DND-41 (cell line): ENCODE results near the gene UPF3A.

Experiments used
- ATAC-seq: fragments of 200-7000 bp; cut with Tn5 transposase; 3 replicates; pipeline ENCODE4 v1.9.1; 2021; ENCODE audit warnings: low read depth; ENCODE audit not compliant: insufficient read depth
- DNase-seq: peaks from one replicate; pipeline ENCODE4 v3.0.0-alpha.2; 2020
- H2AFZ ChIP-seq: 2 replicates; pipeline ENCODE4 v1.6.0; 2012; ENCODE audit warnings: low read depth, low read length
- H3K27ac ChIP-seq: 2 replicates; pipeline ENCODE4 v1.5.1; 2012; ENCODE audit warnings: low read length, inconsistent platforms
- H3K27me3 ChIP-seq: fragments of 200-600 bp; sonication (generic); 2 replicates; pipeline ENCODE4 v1.6.0; 2012; ENCODE audit warnings: low read length, mild to moderate bottlenecking, inconsistent platforms; ENCODE audit not compliant: insufficient read depth, poor library complexity
- H3K36me3 ChIP-seq: 2 replicates; pipeline ENCODE4 v1.5.1; 2012; ENCODE audit warnings: low read length, inconsistent platforms; ENCODE audit not compliant: insufficient read depth
- H3K4me1 ChIP-seq: 2 replicates; pipeline ENCODE4 v1.5.1; 2012; ENCODE audit warnings: mild to moderate bottlenecking, low read length; ENCODE audit not compliant: insufficient read depth
- H3K4me2 ChIP-seq: 2 replicates; pipeline ENCODE4 v1.6.0; 2012; ENCODE audit warnings: mild to moderate bottlenecking, moderate library complexity, low read length, inconsistent platforms; ENCODE audit not compliant: insufficient read depth
- H3K4me3 ChIP-seq, 2 experiments: fragments of 200-600 bp in 1 of 2; shearing (Covaris generic) in 1 of 2; 2 replicates each; pipeline ENCODE4 v1.5.1; 2012 to 2016; ENCODE audit warnings: inconsistent platforms in 2 of 2, low read length in 2 of 2, mild to moderate bottlenecking in 2 of 2, low read depth in 1 of 2, moderate library complexity in 1 of 2
- H3K79me2 ChIP-seq: 2 replicates; pipeline ENCODE4 v1.6.0; 2012; ENCODE audit warnings: low read length, inconsistent platforms; ENCODE audit not compliant: insufficient read depth
- H3K9ac ChIP-seq: 2 replicates; pipeline ENCODE4 v1.6.0; 2012; ENCODE audit warnings: low read depth, mild to moderate bottlenecking, inconsistent platforms, low read length, moderate library complexity
- H3K9me3 ChIP-seq: 2 replicates; pipeline ENCODE4 v1.5.1; 2012; ENCODE audit warnings: low read length, moderate library complexity, mild to moderate bottlenecking, inconsistent platforms; ENCODE audit not compliant: insufficient read depth, severe bottlenecking
- H4K20me1 ChIP-seq: 2 replicates; pipeline ENCODE4 v1.6.0; 2012; ENCODE audit warnings: low read length; ENCODE audit not compliant: insufficient read depth
- EZH2 ChIP-seq: IDR thresholded peaks from 3 replicates; pipeline ENCODE4 v1.6.1; 2012; ENCODE audit warnings: borderline replicate concordance, low read depth, mild to moderate bottlenecking, moderate library complexity, low read length, inconsistent platforms; ENCODE audit not compliant: severe bottlenecking
- TF ChIP-seq, protein P1 (sequence below): IDR thresholded peaks from 2 replicates; pipeline ENCODE4 v1.5.1; 2012; ENCODE audit warnings: borderline replicate concordance, low read length, moderate library complexity, mild to moderate bottlenecking; ENCODE audit not compliant: poor library complexity, severe bottlenecking; ENCODE audit errors: extremely low read depth

UPF3A gene

DNA sequence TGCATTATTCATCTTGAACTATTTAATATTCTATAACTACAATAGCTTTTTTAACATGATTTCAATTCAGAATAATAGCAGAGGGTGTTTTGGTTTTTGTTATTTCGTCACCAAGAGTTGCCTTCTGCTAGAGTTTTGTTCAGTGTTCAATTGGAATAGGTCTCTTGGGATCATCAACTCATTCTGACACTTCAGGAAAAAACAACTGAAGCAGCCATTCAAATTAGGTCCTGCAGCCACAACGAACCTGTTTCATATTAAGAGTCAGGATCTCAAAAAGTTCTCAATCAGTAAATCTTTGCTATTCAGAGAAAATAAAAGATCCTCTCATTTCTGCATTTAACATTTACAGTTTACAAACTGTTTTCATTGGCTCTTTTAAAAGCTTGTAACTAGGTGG is 30.5 kb downstream of the UPF3A start:
- DNase-seq (no peak), ATAC-seq (no peak)
- Histone ChIP-seq H3K9ac (no peak overlapping the region), H3K4me2 (no peak overlapping the region), H3K27me3 (no peaks in the 10 kb centered on the region), H3K4me1 (peaks cover 36% of the 10 kb centered on the region), H3K4me3 (no peak overlapping the region), H2AFZ (no peak overlapping the region), H3K36me3 (peaks cover 6% of the 10 kb centered on the region), H3K9me3 (no peaks in the 10 kb centered on the region), H3K27ac (no peak overlapping the region), H4K20me1 (peaks cover 18% of the 10 kb centered on the region; the same call in 1 of the 2 replicates), H3K79me2 (peaks cover 35% of the 10 kb centered on the region)
- no peak for TF ChIP-seq EZH2
- TF ChIP-seq, protein P1, sequence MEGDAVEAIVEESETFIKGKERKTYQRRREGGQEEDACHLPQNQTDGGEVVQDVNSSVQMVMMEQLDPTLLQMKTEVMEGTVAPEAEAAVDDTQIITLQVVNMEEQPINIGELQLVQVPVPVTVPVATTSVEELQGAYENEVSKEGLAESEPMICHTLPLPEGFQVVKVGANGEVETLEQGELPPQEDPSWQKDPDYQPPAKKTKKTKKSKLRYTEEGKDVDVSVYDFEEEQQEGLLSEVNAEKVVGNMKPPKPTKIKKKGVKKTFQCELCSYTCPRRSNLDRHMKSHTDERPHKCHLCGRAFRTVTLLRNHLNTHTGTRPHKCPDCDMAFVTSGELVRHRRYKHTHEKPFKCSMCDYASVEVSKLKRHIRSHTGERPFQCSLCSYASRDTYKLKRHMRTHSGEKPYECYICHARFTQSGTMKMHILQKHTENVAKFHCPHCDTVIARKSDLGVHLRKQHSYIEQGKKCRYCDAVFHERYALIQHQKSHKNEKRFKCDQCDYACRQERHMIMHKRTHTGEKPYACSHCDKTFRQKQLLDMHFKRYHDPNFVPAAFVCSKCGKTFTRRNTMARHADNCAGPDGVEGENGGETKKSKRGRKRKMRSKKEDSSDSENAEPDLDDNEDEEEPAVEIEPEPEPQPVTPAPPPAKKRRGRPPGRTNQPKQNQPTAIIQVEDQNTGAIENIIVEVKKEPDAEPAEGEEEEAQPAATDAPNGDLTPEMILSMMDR: no peak

DNA sequence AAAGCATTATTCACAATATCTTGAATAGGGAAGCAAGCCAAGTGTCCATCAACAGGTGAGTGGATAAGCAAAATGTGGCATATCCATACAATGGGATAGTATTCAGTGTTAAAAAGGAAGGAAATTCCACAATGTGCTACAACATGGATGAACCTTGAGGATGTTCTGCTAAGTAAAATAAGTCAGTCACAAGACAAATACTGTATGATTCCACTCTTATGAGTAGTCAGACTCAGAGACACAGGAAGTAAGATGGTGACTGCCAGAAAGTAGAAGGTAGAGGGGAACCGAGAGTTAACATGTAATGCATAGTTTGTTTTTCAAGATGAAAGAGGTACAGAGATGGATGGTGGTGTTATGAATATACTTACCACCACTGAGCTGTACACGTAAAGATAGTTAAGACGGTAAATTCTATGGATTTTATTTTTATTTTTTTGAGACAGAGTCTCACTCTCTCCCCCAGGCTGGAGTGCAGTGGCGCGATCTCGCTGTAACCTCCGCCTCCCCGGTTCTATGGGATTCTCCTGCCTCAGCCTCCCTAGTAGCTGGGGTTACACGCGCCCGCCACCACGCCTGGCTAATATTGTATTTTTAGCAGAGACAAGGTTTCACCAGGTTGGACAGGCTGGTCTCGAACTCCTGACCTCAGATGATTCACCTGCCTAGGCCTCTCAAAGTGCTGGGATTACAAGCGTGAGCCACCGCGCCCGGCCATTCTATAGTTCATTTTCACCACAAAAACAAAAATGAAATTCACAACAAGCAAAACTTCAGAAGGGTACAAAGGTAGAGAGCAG is 31.9 kb downstream of the UPF3A start:
- Histone ChIP-seq H3K4me2 (peak overlapping the region; percentile 85), H3K9ac (peak overlapping the region; percentile 97), H3K9me3 (no peaks in the 10 kb centered on the region), H3K4me1 (peaks cover 49% of the 10 kb centered on the region), H2AFZ (peak overlapping the region; percentile 74), H3K4me3 (peak overlapping the region; percentile 74 to 87; a peak in 3 of 4 replicates), H4K20me1 (peaks cover 32% of the 10 kb centered on the region; the same call in 1 of the 2 replicates), H3K27ac (peak overlapping the region; percentile 92), H3K79me2 (peaks cover 49% of the 10 kb centered on the region), H3K36me3 (peaks cover 13% of the 10 kb centered on the region), H3K27me3 (no peaks in the 10 kb centered on the region)
- no peak for DNase-seq
- no peak for ATAC-seq
- no peak for TF ChIP-seq EZH2
- TF ChIP-seq, protein P1: no peak

- DNase-seq: peak; percentile 96
- Histone ChIP-seq H3K4me1 (peaks cover 57% of the 10 kb centered on the region), H4K20me1 (peaks cover 40% of the 10 kb centered on the region), H3K4me2 (peak within 1 kb of the TSS; percentile 85), H3K27me3 (no peaks in the 10 kb centered on the region), H2AFZ (peak within 1 kb of the TSS; percentile 86), H3K27ac (peak within 1 kb of the TSS; percentile 92), H3K36me3 (peaks cover 21% of the 10 kb centered on the region), H3K79me2 (peaks cover 59% of the 10 kb centered on the region), H3K4me3 (peak within 1 kb of the TSS; percentile 74 to 87), H3K9me3 (no peaks in the 10 kb centered on the region), H3K9ac (peak within 1 kb of the TSS; percentile 97)
- peak; percentile 90 for ATAC-seq
- TF ChIP-seq, protein P1: no peak
- TF ChIP-seq EZH2: no peak
Measured at GRCh38 chr13:114314074-114314912, 32.9 kb downstream of the UPF3A start, which contains the start of gene CHAMP1. Gene CHAMP1 (plus strand): TSS chr13:114314503. CDS start chr13:114323843, 9,340 bp downstream.
